Measurements from ENCODE around the gene EPDR1.

DNA sequence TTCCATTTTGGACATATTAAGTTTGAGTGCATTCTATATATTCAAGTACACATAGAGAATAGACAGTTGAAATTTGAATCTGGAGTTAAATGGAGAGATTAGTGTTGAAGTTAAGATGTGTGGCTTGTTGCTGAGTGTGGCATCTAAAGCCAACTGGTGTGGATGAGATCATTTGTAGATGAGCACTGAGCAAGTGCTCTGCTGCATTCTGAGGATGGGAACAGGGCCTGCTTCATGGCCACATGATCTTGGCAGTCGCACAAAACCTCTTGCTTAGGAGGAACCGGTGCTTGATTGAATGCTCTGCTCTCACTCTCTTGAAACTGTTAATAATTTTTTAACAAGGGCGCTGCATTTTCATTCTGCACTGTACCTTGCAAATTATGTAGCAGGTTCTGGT lies 62.0 kb downstream of the EPDR1 start:
- TF ChIP-seq, protein P1, sequence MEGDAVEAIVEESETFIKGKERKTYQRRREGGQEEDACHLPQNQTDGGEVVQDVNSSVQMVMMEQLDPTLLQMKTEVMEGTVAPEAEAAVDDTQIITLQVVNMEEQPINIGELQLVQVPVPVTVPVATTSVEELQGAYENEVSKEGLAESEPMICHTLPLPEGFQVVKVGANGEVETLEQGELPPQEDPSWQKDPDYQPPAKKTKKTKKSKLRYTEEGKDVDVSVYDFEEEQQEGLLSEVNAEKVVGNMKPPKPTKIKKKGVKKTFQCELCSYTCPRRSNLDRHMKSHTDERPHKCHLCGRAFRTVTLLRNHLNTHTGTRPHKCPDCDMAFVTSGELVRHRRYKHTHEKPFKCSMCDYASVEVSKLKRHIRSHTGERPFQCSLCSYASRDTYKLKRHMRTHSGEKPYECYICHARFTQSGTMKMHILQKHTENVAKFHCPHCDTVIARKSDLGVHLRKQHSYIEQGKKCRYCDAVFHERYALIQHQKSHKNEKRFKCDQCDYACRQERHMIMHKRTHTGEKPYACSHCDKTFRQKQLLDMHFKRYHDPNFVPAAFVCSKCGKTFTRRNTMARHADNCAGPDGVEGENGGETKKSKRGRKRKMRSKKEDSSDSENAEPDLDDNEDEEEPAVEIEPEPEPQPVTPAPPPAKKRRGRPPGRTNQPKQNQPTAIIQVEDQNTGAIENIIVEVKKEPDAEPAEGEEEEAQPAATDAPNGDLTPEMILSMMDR (IDR thresholded peaks at IDR 0.05; ENCODE audit: insufficient read depth, low read length, poor library complexity, severe bottlenecking) = no peak
- no peak for TF ChIP-seq EZH2phosphoT487 (conservative IDR thresholded peaks at IDR 0.05; ENCODE audit: low read length)

All from SU-DHL-6 (cell line).